IPS-11a (cell line): ENCODE measurements around the gene CCRL2.
"Not testable (repeated sequence)": the region's sequence is repeated elsewhere in the genome, so short reads cannot be mapped to it uniquely, and the experiment has no call there.

Source experiments
- H3K4me3 ChIP-seq: one replicate; pipeline ENCODE4 v1.5.1; 2013; ENCODE audit warnings: low read depth, low read length, control low read depth

Gene CCRL2

GRCh38 chr3:46378426-46378942 lies 28.6 kb upstream of the CCRL2 start:
- no peak overlapping the region for H3K4me3 ChIP-seq

- no peak overlapping the region for H3K4me3 ChIP-seq
These were observed 26.4 kb upstream of the CCRL2 start for GRCh38 chr3:46380471-46381221.

- no peak overlapping the region for H3K4me3 ChIP-seq
These were observed 25.4 kb upstream of the CCRL2 start for GRCh38 chr3:46381625-46382024.

GRCh38 chr3:46383211-46383950 lies 23.7 kb upstream of the CCRL2 start:
- H3K4me3 ChIP-seq, result no peak overlapping the region

- no peak overlapping the region for H3K4me3 ChIP-seq
These were observed 23.1 kb upstream of the CCRL2 start for GRCh38 chr3:46383951-46384330.

- no peak overlapping the region for H3K4me3 ChIP-seq
These were observed 20.9 kb upstream of the CCRL2 start for GRCh38 chr3:46386205-46386604.

GRCh38 chr3:46388847-46389246 lies 18.2 kb upstream of the CCRL2 start:
- not testable (repeated sequence) for H3K4me3 ChIP-seq

- H3K4me3 ChIP-seq, result no peak overlapping the region
These were observed 17.8 kb upstream of the CCRL2 start for GRCh38 chr3:46389306-46389705.

GRCh38 chr3:46391526-46391925 lies 15.5 kb upstream of the CCRL2 start:
- not testable (repeated sequence) for H3K4me3 ChIP-seq

GRCh38 chr3:46393011-46393410 lies 14.0 kb upstream of the CCRL2 start:
- no peak overlapping the region for H3K4me3 ChIP-seq

GRCh38 chr3:46393554-46394434 lies 13.3 kb upstream of the CCRL2 start:
- H3K4me3 ChIP-seq, result no peak overlapping the region

GRCh38 chr3:46395210-46395661 lies 11.8 kb upstream of the CCRL2 start:
- H3K4me3 ChIP-seq, result no peak overlapping the region

- H3K4me3 ChIP-seq, result no peak overlapping the region
These were observed 11.1 kb upstream of the CCRL2 start for GRCh38 chr3:46395766-46396530.

GRCh38 chr3:46397111-46397510 lies 9.9 kb upstream of the CCRL2 start:
- H3K4me3 ChIP-seq, result no peak overlapping the region

- H3K4me3 ChIP-seq, result no peak overlapping the region
These were observed 8.7 kb upstream of the CCRL2 start for GRCh38 chr3:46398186-46398955.

- no peak overlapping the region for H3K4me3 ChIP-seq
These were observed 8.0 kb upstream of the CCRL2 start for GRCh38 chr3:46399098-46399497.

- no peak overlapping the region for H3K4me3 ChIP-seq
These were observed 7.5 kb upstream of the CCRL2 start for GRCh38 chr3:46399557-46399956.

GRCh38 chr3:46400000-46400734 lies 6.9 kb upstream of the CCRL2 start:
- H3K4me3 ChIP-seq, result no peak overlapping the region

GRCh38 chr3:46400846-46401245 lies 6.2 kb upstream of the CCRL2 start:
- no peak overlapping the region for H3K4me3 ChIP-seq
